SK-N-SH (cell line): ENCODE data around the gene FGG. TPM values are rescaled to one million over a fixed set of nuclear protein-coding genes. Genes with fewer than 3 reads are reported as not detected.

Experiments used
- CTCF ChIA-PET: fragments of 300-600, 350-600 bp; formaldehyde crosslinking; extraction: SDS; loops from one replicate; lab custom pipeline; 2021; lab: Yijun Ruan, JAX
- POLR2A ChIA-PET: fragments of 350-600 bp; sonication (Branson Sonifier 250); formaldehyde crosslinking; extraction: SDS; loops from one replicate; lab custom pipeline; 2020; ENCODE audit warnings: antibody characterized with exemption, inconsistent platforms; lab: Yijun Ruan, JAX
- DNase-seq: peaks from one replicate; pipeline ENCODE4 v3.0.0; 2012
- H2AFZ ChIP-seq: fragments of 200-600 bp; sonication (generic); 2 replicates; pipeline ENCODE4 v1.8.1; 2016; ENCODE audit warnings: antibody characterized with exemption, mild to moderate bottlenecking, low read depth
- H3F3A ChIP-seq: fragments of 200-600 bp; sonication (generic); replicated peaks from 2 replicates; pipeline ENCODE3; 2016; ENCODE audit warnings: antibody characterized with exemption, mild to moderate bottlenecking; ENCODE audit not compliant: insufficient read depth
- H3K27ac ChIP-seq, 2 experiments: fragments of 200-500 bp in 1 of 2; fragments of 200-600 bp in 1 of 2; sonication (Bioruptor generic) in 1 of 2; sonication (generic), shearing (Covaris generic) in 1 of 2; 2 replicates each; pipeline versions ENCODE4 v1.5.1 to v1.6.1; 2014 to 2016; ENCODE audit warnings: low read depth in 2 of 2, inconsistent platforms in 1 of 2, low read length in 1 of 2, mild to moderate bottlenecking in 1 of 2, mixed read lengths in 1 of 2
- H3K27me3 ChIP-seq: fragments of 200-600 bp; sonication (generic), shearing (Covaris generic); 2 replicates; pipeline ENCODE4 v1.6.1; 2016; ENCODE audit warnings: mixed run types; ENCODE audit not compliant: insufficient read depth
- H3K36me3 ChIP-seq, 2 experiments: fragments of 200-500 bp in 1 of 2; fragments of 200-600 bp in 1 of 2; sonication (Bioruptor generic) in 1 of 2; sonication (generic) in 1 of 2; replicated peaks in 1 of 2; 2 replicates each; pipeline versions ENCODE3 to v1.5.1; 2014 to 2016; ENCODE audit warnings: low read length in 1 of 2, mild to moderate bottlenecking in 1 of 2; ENCODE audit not compliant: insufficient read depth in 2 of 2, control insufficient read depth in 1 of 2
- H3K4me1 ChIP-seq, 2 experiments: fragments of 200-500 bp in 1 of 2; fragments of 200-600 bp in 1 of 2; sonication (Bioruptor generic) in 1 of 2; sonication (generic), shearing (Covaris generic) in 1 of 2; 2 replicates each; pipeline versions ENCODE4 v1.5.1 to v1.6.1; 2014 to 2016; ENCODE audit warnings: low read depth in 1 of 2, low read length in 1 of 2, mixed run types in 1 of 2; ENCODE audit not compliant: insufficient read depth in 2 of 2, control insufficient read depth in 1 of 2
- H3K4me2 ChIP-seq: fragments of 200-600 bp; sonication (generic), shearing (Covaris generic); 2 replicates; pipeline ENCODE4 v1.6.1; 2017; ENCODE audit warnings: mixed run types
- H3K4me3 ChIP-seq, 2 experiments: fragments of 200-500 bp in 1 of 2; fragments of 200-600 bp in 1 of 2; sonication (Bioruptor generic) in 1 of 2; sonication (generic), shearing (Covaris generic) in 1 of 2; 2 replicates each; pipeline versions ENCODE4 v1.5.1 to v1.8.1; 2014 to 2016; ENCODE audit warnings: low read depth in 2 of 2, inconsistent platforms in 1 of 2, low read length in 1 of 2, mild to moderate bottlenecking in 1 of 2, mixed read lengths in 1 of 2, moderate library complexity in 1 of 2
- H3K79me2 ChIP-seq: fragments of 200-600 bp; sonication (generic); 2 replicates; pipeline ENCODE4 v1.8.1; 2017; ENCODE audit warnings: mild to moderate bottlenecking; ENCODE audit not compliant: insufficient read depth
- H3K9ac ChIP-seq: fragments of 200-600 bp; sonication (generic); 2 replicates; pipeline ENCODE4 v1.6.1; 2017; ENCODE audit warnings: mixed run types
- H3K9me2 ChIP-seq: fragments of 200-600 bp; sonication (generic); 2 replicates; pipeline ENCODE4 v1.6.1; 2017; ENCODE audit warnings: mixed run types
- H3K9me3 ChIP-seq: fragments of 200-600 bp; sonication (generic); 2 replicates; pipeline ENCODE4 v1.6.1; 2017; ENCODE audit warnings: mixed run types, mild to moderate bottlenecking, moderate library complexity
- H4K20me1 ChIP-seq: fragments of 200-600 bp; sonication (generic); 2 replicates; pipeline ENCODE4 v1.6.1; 2017; ENCODE audit warnings: mild to moderate bottlenecking, mixed run types; ENCODE audit not compliant: insufficient read depth
- CHD2 ChIP-seq: fragments of 150-350 bp; IDR thresholded peaks from 2 replicates; pipeline ENCODE4 v1.6.1; 2018; ENCODE audit warnings: low read length; ENCODE audit not compliant: partially characterized antibody
- CTCF ChIP-seq: fragments of 200-600 bp; sonication (generic); IDR thresholded peaks from 2 replicates; pipeline ENCODE4 v1.6.1; 2017; ENCODE audit warnings: antibody characterized with exemption, mild to moderate bottlenecking, moderate library complexity
- ELF1 ChIP-seq: IDR thresholded peaks from 2 replicates; pipeline ENCODE4 v1.4.0; 2012
- FOSL2 ChIP-seq: IDR thresholded peaks from 2 replicates; pipeline ENCODE4 v1.4.0; 2012; ENCODE audit warnings: low read depth, mild to moderate bottlenecking, moderate library complexity, borderline replicate concordance
- FOXJ3 ChIP-seq: sonication (generic); formaldehyde crosslinking; IDR thresholded peaks from 2 replicates; pipeline ENCODE4 v1.5.1; 2020; ENCODE audit warnings: mild to moderate bottlenecking, missing genetic modification reagents
- GABPA ChIP-seq: IDR thresholded peaks from 2 replicates; pipeline ENCODE4 v1.4.0; 2012; ENCODE audit warnings: low read depth, mild to moderate bottlenecking
- GATA2 ChIP-seq: sonication (generic); formaldehyde crosslinking; IDR thresholded peaks from 2 replicates; pipeline ENCODE4 v1.5.0; 2020; ENCODE audit warnings: mild to moderate bottlenecking, missing genetic modification reagents
- IRF3 ChIP-seq: fragments of 150-350 bp; IDR thresholded peaks from 2 replicates; pipeline ENCODE4 v1.6.1; 2016; ENCODE audit warnings: mild to moderate bottlenecking, low read depth, low read length
- JUND ChIP-seq: IDR thresholded peaks from 2 replicates; pipeline ENCODE4 v1.4.0; 2012
- NRF1 ChIP-seq: IDR thresholded peaks from 2 replicates; pipeline ENCODE4 v1.6.1; 2012; ENCODE audit warnings: low read depth, mild to moderate bottlenecking, low read length
- PBX3 ChIP-seq: IDR thresholded peaks from 2 replicates; pipeline ENCODE4; 2012
- POLR2AphosphoS5 ChIP-seq: IDR thresholded peaks from 2 replicates; pipeline ENCODE4 v1.6.1; 2012; ENCODE audit warnings: low read depth, low read length
- RAD21 ChIP-seq: IDR thresholded peaks from 2 replicates; pipeline ENCODE4 v1.6.1; 2012; ENCODE audit warnings: mild to moderate bottlenecking, low read length
- RCOR1 ChIP-seq: fragments of 150-350 bp; IDR thresholded peaks from 2 replicates; pipeline ENCODE4 v1.6.1; 2017; ENCODE audit warnings: antibody characterized with exemption, low read length
- REST ChIP-seq: IDR thresholded peaks from 2 replicates; pipeline ENCODE4 v1.6.1; 2012; ENCODE audit warnings: mild to moderate bottlenecking, low read depth, low read length, moderate library complexity
- RFX5 ChIP-seq: IDR thresholded peaks from 2 replicates; pipeline ENCODE4 v1.6.1; 2012; ENCODE audit warnings: mild to moderate bottlenecking, improper control_type of control experiment, low read length
- SIN3A ChIP-seq: IDR thresholded peaks from 2 replicates; pipeline ENCODE4 v1.6.1; 2012; ENCODE audit warnings: low read depth, mild to moderate bottlenecking, low read length, moderate library complexity, borderline replicate concordance
- TAF1 ChIP-seq: IDR thresholded peaks from 2 replicates; pipeline ENCODE4 v1.6.1; 2012; ENCODE audit warnings: low read depth, mild to moderate bottlenecking, low read length, moderate library complexity, borderline replicate concordance
- YY1 ChIP-seq: IDR thresholded peaks from 2 replicates; pipeline ENCODE4 v1.4.0; 2012; ENCODE audit warnings: low read depth, mild to moderate bottlenecking
- ZBTB33 ChIP-seq: IDR thresholded peaks from 2 replicates; pipeline ENCODE4 v1.4.0; 2012; ENCODE audit warnings: low read depth, borderline replicate concordance
- polyA plus RNA-seq, 3 experiments: library from polyadenylated mRNA; depleted of rRNA; stranded (reverse); fragments of >200 nt; gene quantifications; 2 replicates each; pipeline ENCODE4 v1.2.3, GENCODE V29; 2012

FGG gene
- polyA plus RNA-seq, 1 of the 3 experiments (the other 2 are of a cell fraction): not detected

- no peak overlapping the region for H3K4me3 ChIP-seq
- H3K4me1 ChIP-seq: no peaks in the 10 kb centered on the region
- no peaks in the 10 kb centered on the region for H3K36me3 ChIP-seq
- TF ChIP-seq RFX5 (no peak), REST (no peak), ZBTB33 (no peak), FOXJ3 (no peak), RCOR1 (no peak), SIN3A (no peak), PBX3 (no peak), TAF1 (no peak), NRF1 (no peak), ELF1 (no peak), CHD2 (no peak), FOSL2 (no peak), GABPA (no peak), POLR2AphosphoS5 (no peak), IRF3 (no peak), GATA2 (CRISPR knock-in tag) (no peak), RAD21 (no peak), JUND (no peak), CTCF (no peak), YY1 (no peak)
- no peak overlapping the region for H3K27ac ChIP-seq
- no peaks in the 10 kb centered on the region for H3K9me3 ChIP-seq
- no peak overlapping the region for H3K9ac ChIP-seq
- H3K27me3 ChIP-seq: no peaks in the 10 kb centered on the region
- H2AFZ ChIP-seq: no peak overlapping the region
- CTCF ChIA-PET: no interaction called here
- H3F3A ChIP-seq: no peaks in the 10 kb centered on the region
- no peak overlapping the region for H3K4me2 ChIP-seq
- no peaks in the 10 kb centered on the region for H3K79me2 ChIP-seq
- no peaks in the 10 kb centered on the region for H4K20me1 ChIP-seq
- DNase-seq: no peak
- H3K9me2 ChIP-seq: no peaks in the 10 kb centered on the region; the same call in 1 of the 2 replicates
- POLR2A ChIA-PET: no interaction called here
These were observed 32.5 kb downstream of the FGG start for GRCh38 chr4:154579927-154580326.
